ENCODE data around the gene EHD2.
"Not testable (repeated sequence)": the region's sequence is repeated elsewhere in the genome, so short reads cannot be mapped to it uniquely, and the experiment has no call there.

The EHD2 gene

DNA sequence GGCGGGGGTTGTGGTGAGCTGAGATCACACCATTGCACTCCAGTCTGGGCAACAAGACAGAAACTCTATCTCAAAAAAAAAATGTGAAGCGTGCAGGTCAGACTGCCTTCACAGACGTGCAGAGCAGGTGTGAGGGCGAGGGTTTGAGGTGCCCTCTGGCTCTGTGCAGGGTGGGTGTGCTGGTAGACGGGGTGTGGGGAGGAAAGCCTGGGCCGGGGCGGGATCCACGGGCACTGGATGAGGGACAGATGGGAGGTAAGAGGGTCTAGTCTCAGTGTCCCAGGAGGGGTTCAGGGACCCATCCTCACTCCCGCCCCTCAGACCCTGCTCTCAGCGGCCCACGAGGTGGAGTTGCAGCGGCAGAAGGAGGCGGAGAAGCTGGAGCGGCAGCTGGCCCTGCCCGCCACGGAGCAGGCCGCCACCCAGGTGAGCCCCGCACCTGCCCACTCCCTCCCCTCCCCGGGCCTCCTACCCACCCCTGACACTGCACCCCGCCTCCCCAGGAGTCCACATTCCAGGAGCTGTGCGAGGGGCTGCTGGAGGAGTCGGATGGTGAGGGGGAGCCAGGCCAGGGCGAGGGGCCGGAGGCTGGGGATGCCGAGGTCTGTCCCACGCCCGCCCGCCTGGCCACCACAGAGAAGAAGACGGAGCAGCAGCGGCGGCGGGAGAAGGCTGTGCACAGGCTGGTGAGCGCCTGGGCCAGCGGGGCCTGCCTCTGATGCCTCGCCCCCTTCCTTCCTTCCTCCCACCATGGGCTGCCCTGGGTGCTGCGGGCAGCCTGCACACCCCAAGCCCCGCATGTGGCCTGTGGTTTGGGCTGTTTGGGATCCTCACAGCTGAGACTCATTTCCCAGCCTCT lies 41.2 kb downstream of the EHD2 start:
- no peak for DNase-seq

DNA sequence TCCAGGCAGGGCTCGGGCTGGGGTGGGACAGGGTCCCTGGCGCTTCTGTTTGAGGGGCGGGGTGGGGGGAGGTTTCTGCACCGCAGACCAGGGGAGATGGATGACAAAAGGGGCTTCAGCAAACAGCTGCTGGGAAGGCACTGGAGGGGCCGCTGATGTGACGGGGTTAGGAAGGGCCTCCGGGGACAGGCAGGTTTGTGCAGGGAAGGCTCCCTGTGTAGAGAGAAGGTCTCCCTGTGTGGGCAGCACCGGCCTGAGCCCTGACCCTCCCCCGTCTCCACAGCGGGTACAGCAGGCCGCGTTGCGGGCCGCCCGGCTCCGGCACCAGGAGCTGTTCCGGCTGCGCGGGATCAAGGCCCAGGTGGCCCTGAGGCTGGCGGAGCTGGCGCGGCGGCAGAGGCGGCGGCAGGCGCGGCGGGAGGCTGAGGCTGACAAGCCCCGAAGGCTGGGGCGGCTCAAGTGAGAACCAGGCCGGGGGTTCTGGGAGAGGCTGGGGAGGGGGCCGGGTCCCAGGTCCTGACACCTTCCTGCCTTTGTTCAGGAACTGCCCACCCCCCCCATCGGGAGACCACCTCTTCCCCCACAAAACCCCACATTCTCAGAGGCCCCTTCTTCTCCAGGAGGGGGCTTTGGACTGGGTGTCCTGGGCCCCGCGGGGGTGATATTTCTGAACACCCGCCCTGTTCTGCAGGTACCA lies 42.0 kb downstream of the EHD2 start:
- no peak for DNase-seq

DNA sequence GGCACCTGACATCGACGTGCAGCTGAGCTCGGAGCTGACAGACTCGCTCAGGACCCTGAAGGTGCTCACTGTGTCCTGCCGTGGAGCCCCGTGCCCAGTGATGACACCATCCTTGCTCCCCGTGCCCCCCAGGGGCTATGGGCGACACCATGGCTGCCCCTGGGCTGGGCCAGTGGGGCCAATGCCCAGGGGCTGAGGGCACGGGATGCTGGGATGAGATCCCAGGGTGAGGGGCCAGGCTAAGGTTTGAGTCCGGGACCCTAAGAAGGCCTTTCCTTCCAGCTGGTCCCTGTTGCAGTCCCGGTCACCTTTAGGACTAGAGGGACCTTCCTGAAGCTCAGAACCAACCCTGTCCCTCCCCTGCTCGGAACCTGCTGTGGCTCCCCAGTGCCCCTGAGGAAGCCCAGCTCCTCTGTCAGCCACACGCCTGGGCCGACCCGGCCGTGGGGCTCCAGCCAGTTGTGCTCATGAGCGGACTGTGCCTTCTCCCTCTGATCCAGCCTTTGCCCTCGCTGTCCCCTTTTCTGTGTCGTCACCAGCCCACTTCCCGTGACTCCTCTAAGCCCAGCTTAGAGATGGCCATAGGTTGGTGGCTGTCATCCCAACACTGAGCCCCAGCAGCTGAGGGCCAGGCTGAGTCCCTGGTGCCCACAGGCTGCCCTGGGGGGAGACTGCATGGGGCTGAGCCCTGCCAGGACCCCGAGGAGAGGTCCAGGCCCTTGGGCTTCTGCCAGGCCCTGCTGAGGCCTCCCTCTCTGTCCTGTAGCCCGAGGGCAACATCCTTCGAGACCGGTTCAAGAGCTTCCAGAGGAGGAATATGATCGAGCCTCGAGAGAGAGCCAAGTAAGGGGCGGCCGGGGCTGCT lies 42.8 kb downstream of the EHD2 start:
- DNase-seq: no peak

DNA sequence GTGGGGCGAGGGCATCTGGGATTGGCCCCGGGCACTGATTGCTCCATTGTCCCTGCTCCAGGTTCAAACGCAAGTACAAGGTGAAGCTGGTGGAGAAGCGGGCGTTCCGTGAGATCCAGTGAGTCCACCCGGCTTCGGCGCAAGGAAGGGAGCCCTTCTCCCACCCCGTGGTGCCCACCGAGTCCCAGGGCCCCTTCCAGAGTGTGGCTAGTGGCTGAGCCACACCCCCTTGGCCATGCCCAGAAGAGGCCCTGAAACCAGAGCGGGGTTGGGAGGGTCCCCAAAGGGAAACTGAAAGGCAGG lies 43.4 kb downstream of the EHD2 start:
- DNase-seq: no peak

DNA sequence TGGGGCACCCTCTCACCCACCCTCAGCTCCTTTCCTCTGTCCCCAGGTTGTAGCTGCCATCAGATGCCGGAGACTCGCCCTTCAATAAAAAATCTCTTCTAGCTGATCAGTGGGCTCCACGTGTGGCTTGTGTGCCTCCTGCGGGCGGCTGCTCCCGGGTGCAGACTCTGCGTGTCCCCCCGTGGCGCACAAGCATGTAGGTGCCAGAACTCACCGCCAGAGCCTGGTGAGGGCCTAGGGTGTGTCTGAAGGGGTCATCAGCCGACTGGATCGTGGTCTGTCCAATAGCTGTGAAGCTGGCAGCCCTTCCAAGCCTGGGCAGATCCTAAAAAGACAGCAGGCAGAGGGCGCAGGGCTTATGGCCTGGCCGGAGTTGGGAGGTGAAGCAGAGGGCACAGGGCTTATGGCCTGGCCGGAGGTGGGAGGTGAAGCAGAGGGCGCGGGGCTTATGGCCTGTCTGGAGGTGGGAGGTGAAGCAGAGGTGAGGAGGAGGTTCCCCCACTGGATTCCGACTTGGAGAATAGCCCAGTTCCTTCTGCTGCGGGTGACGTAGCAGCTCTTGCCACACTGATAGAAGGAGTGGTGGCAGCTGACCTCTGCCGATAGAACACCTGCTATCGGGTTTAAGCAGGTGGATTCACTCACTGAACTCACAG lies 43.9 kb downstream of the EHD2 start:
- no peak for DNase-seq

DNA sequence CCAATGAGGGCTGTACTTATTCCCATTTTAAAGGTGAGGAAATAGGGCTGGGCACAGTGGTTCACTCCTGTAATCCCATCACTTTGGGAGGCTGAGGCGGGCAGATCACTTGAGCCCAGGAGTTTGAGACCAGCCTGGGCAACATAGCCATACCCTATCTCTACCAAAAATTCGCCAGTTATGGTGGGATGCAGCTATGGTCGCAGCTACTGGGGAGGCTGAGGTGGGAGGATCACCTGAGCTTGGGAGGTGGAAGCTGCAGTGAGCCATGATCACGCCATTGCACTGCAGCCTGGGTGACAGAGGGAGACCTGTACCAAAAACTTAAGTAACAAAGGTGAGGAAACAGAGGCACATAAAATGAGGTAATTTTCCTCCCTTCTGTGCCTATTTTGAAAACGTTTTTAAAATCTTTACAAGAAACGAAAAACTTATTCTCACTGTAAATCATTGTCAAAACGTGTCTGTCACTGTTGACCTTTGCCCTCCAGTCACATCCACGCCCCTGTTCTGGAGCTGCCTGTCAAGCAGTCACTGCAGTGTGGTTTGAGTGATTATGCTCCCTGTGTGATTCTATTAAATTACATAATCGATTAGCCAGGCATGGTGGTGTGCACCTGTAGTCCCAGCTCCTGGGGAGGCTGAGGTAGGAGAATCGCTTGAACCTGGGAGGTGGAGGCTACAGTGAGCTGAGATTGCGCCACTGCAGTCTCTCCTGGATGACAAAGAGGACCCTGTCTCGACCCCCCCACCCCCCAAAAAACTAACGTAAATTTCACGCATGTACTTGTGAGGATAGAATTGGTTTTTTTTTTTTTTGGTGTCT lies 44.6 kb downstream of the EHD2 start:
- DNase-seq: no peak

DNA sequence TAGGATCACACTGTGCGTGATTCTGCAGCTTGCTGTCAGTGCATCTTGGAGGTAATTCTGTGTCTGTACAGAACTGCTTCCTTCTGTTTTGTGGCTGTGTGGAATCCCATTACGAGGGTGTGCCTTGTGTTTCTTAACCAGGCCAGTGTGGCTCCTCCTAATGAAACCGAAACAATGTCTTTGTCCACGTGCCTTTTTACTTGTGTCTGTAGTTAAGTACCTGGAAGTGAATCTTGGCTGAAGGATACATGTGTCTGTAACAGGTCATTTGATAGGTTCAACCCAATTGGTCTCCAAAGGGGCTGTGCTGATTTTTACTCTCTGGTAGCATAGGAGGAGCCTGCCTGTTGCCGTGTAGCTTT lies 45.2 kb downstream of the EHD2 start:
- DNase-seq: no peak

DNA sequence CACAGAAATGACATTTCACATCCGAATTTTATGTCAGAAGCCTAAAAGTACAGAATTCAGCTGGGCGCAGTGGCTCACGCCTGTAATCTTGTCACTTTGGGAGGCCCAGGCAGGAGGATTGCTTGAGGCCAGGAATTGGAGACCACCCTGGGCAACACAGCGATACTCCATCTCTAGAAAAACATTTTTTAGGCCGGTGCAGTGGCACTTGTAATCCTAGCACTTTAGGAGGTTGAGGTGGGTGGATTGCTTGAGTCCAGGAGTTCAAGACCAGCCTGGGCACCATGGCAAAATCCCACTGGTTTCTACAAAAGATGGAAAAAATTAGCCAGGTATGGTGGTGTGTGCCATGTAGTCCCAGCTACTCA lies 47.4 kb downstream of the EHD2 start:
- no peak for DNase-seq

DNA sequence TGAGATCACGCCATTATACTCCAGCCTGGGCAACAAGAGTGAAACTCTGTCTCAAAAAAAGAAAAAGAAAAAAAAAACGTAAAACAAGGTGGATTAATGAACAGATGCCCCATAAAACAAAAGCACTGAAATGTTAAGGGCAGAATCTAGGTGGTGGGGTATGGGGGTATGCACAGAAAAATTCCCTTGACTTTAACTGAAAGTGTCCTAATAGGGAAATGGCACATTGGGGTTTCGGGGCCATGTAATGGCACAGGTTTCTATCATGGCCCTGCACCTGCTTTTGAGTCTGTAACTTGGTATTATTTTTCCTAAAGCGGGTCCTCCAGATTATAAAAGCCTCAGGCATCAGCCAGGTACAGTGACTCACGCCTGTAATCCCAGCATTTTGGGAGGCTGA lies 48.3 kb downstream of the EHD2 start:
- DNase-seq: no peak

DNA sequence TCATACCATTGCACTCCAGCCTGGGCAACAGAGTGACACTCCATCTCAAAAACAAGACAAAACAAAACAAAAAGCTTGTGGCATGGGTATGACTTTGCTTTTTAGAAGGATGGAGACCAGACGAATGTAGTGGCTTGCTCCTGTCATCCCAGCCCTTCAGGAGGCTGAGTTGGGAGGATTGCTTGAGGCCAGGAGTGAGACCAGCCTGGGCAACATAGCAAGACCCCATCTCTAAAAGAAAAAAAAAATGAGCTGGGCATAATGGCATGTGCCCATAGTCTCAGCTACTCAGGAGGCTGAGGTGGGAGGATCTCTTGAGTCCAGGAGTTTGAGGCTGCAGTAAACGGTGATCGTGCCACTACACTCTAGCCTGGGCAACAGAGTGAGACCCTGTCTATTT lies 48.9 kb downstream of the EHD2 start:
- no peak for DNase-seq

DNA sequence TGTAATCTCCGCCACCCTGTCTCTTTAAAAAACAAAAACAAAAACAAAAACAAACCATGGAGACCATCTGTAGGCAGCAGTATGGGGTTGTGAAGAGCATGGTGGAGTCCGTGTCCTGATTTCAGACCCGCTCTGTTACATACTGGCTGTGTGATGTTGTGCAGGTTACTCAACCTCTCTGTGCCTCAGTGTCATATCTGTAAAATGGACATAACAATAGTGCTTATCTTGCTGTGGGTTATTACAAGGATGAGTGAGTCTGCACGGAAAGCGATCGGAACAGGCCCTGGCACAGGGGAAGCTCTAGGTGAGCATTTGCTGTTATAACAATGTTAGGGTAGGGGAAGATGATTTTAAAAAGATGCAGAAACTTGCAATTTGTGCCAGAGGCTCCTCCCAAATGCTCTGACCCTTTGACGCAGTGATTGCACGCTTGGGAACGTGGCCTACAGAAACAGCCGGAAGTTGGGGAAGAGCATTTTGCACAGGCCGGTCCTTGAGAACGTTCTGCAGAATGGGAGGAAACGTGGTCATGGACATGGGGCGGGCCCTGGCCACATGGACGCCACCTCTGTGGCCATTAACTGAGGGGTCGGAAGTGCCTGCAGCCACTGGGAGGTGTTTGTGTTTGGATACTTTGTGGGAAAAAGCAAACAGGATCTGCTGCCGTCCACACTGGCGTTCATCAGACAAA lies 49.5 kb downstream of the EHD2 start:
- DNase-seq: peak in 1 of 2 experiments; percentile 12

DNA sequence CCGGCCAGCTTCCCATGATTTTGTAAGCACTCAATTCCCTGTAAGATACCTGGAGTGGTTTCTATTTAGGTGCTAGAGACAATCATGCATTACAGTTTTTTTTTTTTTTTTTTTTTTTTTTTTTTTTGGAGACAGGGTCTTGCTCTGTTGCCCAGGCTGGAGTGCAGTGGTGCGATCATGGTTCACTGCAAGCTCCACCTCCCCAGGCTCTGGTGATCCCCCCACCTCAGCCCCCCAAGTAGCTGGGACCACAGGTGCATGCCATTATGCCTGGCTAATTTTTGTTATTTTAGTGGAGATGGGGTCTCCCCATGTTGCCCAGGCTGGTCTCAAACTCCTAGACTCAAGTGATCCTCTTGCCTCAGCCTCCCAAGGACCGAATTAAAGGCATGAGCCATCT lies 51.5 kb downstream of the EHD2 start:
- not testable (repeated sequence) for DNase-seq

DNA sequence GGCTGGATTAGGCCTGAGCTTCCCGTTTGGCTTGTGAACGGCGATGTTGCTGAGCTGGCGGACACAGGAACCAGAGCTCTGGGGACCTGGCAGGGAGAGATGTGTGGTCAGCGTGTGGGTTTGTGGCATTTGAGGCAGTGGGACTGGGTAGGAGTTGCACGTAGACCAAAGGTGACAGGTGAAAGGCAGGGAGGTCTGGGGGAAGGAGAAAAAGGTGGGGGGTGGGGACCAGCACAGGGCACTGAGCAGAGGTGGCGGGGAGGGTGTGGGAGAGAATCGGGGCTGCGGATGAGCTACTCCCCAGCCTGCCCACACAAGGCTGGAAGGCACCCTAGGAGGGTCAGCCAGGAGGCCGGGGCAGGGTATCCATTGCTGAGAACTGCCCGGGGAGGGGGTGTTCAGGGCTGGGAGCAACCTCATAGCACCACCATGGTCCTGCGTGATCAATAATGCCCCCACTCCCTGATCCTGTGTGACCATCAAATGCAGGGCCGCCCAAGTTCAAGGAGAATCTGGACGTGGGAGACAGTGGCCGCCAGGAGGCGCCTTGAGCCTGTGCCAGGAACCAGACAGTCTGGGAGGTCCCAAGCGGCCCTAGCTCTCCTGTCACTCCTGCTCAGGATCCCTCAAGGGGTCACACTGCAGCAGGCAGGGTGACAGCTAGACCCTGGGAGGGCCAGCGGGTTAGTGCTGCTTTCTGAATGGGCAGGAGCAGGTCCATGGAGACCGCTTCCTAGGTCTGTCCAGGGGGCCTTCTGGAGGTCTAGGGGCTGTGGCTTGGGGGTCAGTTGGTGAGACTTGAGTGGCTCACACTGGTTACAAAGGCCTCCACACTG lies 52.5 kb downstream of the EHD2 start:
- peak; percentile 41 to 74 for DNase-seq

DNA sequence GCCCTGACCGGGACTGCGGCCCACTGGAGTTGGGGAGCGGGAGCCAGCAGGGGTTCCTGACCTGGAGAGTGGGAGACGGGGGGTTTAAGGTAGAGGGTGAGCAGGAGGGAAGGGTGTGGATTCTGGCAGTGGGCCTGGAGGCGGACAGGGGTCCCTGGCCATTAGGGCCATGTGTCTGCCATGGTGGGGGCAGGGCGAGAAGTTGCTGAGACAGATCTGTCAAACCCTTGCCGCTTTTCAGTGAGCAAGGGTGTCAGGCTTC lies 53.1 kb downstream of the EHD2 start:
- DNase-seq: no peak

DNA sequence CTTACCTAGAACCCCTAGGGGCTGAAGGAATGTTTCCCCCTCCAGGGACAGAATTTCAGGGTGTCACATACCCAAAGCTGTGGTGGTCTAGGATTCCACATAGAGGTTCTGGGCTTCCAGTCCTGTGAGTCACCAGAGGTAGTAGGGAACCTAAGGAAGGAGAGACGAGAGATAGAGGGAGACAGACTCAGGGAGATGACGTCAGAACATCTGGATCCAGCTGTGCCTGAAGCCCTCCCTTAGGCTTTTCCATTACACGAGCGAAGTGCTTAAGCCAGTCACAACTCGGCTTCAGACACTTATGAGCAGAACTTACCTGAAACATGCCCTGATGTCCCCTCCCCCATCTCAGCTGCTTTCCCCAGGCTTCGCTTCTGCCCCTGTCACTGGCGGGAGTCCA lies 53.4 kb downstream of the EHD2 start:
- no peak for DNase-seq

DNA sequence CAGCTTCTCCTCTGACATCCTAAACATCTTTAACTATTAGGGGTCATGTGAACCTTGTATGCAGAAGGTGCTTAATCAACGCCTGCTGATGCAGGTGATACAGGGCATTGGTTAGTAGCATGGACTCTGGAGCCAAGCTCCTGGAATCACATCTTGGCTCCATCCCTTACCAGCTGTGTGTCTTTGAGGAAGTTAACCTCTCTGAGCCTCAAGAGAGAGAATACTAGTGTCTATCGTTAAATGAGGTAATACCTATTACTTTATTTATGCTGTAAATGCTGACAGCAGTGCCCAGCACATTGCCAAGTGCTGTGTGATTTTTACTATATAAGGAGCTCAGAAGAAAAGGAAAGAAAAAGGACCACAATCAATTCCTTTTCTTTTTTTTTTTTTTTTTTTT lies 54.1 kb downstream of the EHD2 start:
- DNase-seq: no peak

DNA sequence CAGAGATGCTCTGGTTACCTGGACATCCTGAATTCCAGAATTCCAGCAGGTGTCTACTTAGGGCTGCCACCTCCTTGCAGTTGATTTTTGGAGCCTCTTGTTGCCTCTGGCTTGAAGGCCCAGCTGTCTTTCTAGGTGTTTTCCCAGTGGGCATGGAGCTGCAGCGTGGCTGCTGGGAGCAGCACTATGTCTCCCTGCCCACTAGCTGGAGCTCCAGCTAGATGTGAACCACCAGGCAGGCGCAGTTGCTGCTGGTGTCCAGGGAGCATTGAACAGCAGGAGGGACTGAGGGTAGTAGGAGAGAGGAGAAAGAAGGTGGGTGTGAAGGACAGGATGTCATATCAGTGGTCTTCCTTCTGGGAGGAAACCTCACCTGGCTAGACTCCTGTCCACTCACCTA lies 55.4 kb downstream of the EHD2 start:
- peak in 1 of 2 experiments; percentile 17 for DNase-seq

DNA sequence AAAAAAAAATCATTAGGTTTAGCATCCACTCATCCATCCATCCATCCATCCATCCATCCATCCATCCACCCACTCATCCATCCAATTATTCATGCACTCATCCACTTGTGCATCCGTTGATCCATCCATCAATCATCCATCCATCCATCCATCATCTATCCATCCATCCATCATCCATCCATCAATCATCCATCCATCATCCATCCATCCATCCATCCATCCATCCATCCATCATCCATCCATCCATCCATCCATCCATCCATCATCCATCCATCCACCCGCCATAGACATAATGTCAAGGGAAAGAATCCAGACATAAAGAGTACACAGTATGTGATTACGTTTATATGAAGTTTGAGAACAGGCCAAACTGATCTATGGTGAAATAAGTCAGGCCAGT lies 56.3 kb downstream of the EHD2 start:
- no peak for DNase-seq

DNA sequence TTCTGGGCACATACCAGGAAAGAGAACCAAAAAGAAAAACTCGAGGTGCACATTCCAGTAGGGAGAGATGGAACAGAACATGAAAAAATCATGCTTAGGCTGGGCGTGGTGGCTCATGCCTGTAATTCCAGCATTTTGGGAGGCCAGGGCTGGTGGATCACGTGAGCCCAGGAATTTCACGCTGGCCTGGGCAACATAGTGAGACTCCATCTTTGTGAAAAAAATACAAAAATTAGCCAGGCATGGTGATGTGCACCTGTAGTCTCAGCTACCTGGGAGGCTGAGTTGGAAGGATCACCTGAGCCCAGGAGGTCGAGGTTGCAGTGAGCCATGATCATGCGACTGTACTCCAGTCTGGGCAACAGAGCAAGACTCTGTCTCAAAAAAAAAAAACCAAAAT lies 58.1 kb downstream of the EHD2 start:
- DNase-seq: not testable (repeated sequence)

DNA sequence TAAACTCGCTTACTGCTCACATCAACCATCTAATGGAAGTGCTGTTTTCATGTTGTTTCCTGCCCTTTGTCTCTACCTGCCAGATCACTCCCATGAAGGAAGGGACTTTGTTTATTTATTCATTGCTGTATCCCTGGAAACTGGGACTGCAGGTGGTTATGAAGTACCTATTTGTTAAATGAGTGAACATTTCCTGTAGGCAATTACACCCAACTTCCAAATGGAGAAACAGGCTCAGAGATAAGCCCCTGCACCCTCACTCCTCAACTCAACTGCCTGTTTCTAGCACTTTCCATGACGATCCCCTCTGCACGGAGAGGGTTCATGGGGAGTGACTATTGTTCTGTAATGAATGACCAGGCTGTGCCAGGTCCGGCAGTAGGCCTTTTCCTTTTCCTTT lies 63.3 kb downstream of the EHD2 start:
- peak; percentile 57 to 63 for DNase-seq
